GM23248 (cell line): ENCODE results near the gene ZNF747. TPM values are rescaled to one million over a fixed set of nuclear protein-coding genes. Genes with fewer than 3 reads are reported as not detected.

Experiments
- DNase-seq: peaks from one replicate; pipeline ENCODE4 v3.0.0-alpha.2; 2015
- H2AFZ ChIP-seq: fragments of 200-600 bp; sonication (generic); 2 replicates; pipeline ENCODE4 v1.6.1; 2016; ENCODE audit warnings: antibody characterized with exemption
- H3F3A ChIP-seq: fragments of 200-600 bp; sonication (generic); 2 replicates; pipeline ENCODE4 v1.6.1; 2016; ENCODE audit warnings: mild to moderate bottlenecking, antibody characterized with exemption, mixed run types; ENCODE audit not compliant: insufficient read depth
- H3K27ac ChIP-seq: fragments of 200-600 bp; sonication (generic); 2 replicates; pipeline ENCODE4 v1.5.1; 2016; ENCODE audit warnings: mild to moderate bottlenecking
- H3K27me3 ChIP-seq: fragments of 200-600 bp; sonication (generic); replicated peaks from 2 replicates; pipeline ENCODE4 v1.6.1; 2016; ENCODE audit warnings: mild to moderate bottlenecking; ENCODE audit not compliant: insufficient read depth
- H3K36me3 ChIP-seq: fragments of 200-600 bp; sonication (generic); 2 replicates; pipeline ENCODE4 v1.6.1; 2016; ENCODE audit warnings: low read depth, mild to moderate bottlenecking
- H3K4me1 ChIP-seq: fragments of 200-600 bp; sonication (generic); 2 replicates; pipeline ENCODE4 v1.6.1; 2016; ENCODE audit warnings: mild to moderate bottlenecking; ENCODE audit not compliant: insufficient read depth
- H3K4me2 ChIP-seq: fragments of 200-600 bp; sonication (generic); one replicate; pipeline ENCODE4 v1.6.1; 2016; ENCODE audit warnings: mild to moderate bottlenecking; ENCODE audit not compliant: unreplicated experiment
- H3K4me3 ChIP-seq: fragments of 200-600 bp; sonication (generic); 2 replicates; pipeline ENCODE4 v1.5.1; 2016; ENCODE audit warnings: mild to moderate bottlenecking
- H3K79me2 ChIP-seq: fragments of 200-600 bp; sonication (generic); 2 replicates; pipeline ENCODE4 v1.6.1; 2016; ENCODE audit warnings: mild to moderate bottlenecking; ENCODE audit not compliant: insufficient read depth
- H3K9ac ChIP-seq: fragments of 200-600 bp; sonication (generic); 2 replicates; pipeline ENCODE4 v1.6.1; 2016; ENCODE audit warnings: mild to moderate bottlenecking
- H3K9me2 ChIP-seq: fragments of 200-600 bp; sonication (generic); 2 replicates; pipeline ENCODE4 v1.6.1; 2016; ENCODE audit warnings: mixed run types, mild to moderate bottlenecking, moderate library complexity; ENCODE audit not compliant: insufficient read depth
- H3K9me3 ChIP-seq: fragments of 200-600 bp; sonication (generic); one replicate; pipeline ENCODE4 v1.6.1; 2017; ENCODE audit warnings: low read depth
- H4K20me1 ChIP-seq: fragments of 200-600 bp; sonication (generic); 2 replicates; pipeline ENCODE4 v1.6.0; 2016; ENCODE audit not compliant: insufficient read depth
- EZH2 ChIP-seq: fragments of 200-600 bp; sonication (generic); IDR thresholded peaks from 2 replicates; pipeline ENCODE4 v1.6.1; 2018; ENCODE audit warnings: antibody characterized with exemption, mild to moderate bottlenecking; ENCODE audit not compliant: insufficient read depth, poor library complexity, severe bottlenecking
- EZH2phosphoT487 ChIP-seq: fragments of 200-600 bp; sonication (generic); IDR thresholded peaks from 2 replicates; pipeline ENCODE4 v1.6.1; 2018; ENCODE audit warnings: antibody characterized with exemption, moderate library complexity, mild to moderate bottlenecking, low read depth; ENCODE audit not compliant: insufficient read depth
- WGBS, 2 experiments: methylation state at CpG; one replicate each; pipeline ENCODE4 v1.1.6; 2015 to 2017; ENCODE audit warnings: low lambda C conversion rate in 2 of 2, low coverage in 1 of 2; ENCODE audit errors: missing lambda C conversion rate in 2 of 2; 5-methylcytosine and 5-hydroxymethylcytosine counted together
- in situ Hi-C: fragments of 300-500 bp; cut with MboI; formaldehyde crosslinking; loops from 2 replicates; pipeline ENCODE4 v1.15.0; 2020
- polyA plus RNA-seq: library from polyadenylated mRNA; unstranded; fragments of >200 nt; fragmentation: Nextera tagmentation; extraction: Ambion mirVana; gene quantifications from 2 replicates; pipeline ENCODE4 v1.2.1, GENCODE V29; 2016
- total RNA-seq: library from RNA; depleted of rRNA; stranded (reverse); fragments of >200 nt; shearing (Covaris generic); gene quantifications from 2 replicates; pipeline ENCODE4 v1.2.3, GENCODE V29; 2014

Gene ZNF747
- total and polyA plus RNA-seq, 2 experiments from 2014 or later, result 5.4 to 15.7 TPM

DNA sequence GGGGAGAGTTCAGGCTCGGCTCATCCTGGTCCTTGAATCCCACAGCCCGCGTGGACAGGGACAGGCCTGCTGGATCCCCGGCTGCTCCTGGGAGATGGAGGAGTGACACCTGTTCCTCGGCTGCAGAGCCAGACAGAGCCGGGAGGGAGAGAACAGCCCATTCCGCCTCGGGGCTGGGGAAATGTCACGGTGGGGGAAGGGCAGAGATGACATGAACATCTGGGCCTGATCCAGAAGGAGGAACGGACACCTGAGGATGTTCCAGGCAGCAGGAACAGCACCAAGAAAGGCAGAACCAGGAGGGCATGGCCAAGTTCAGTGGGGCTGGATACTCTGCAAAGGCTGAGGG lies 21.4 kb upstream of the ZNF747 start:
- H2AFZ ChIP-seq, result no peak overlapping the region
- H3K9me2 ChIP-seq, result no peaks in the 10 kb centered on the region
- H3K27me3 ChIP-seq, result no peaks in the 10 kb centered on the region
- no peaks in the 10 kb centered on the region for H3K36me3 ChIP-seq
- in situ Hi-C loops, result no loop called here
- 78 to 81% methylated on average over 10 of the region's 10 CpGs for WGBS, 2 experiments
- no peaks in the 10 kb centered on the region for H3K4me1 ChIP-seq
- H3K79me2 ChIP-seq, result peaks cover 37% of the 10 kb centered on the region
- H3K4me2 ChIP-seq, result no peak overlapping the region
- no peaks in the 10 kb centered on the region for H4K20me1 ChIP-seq
- no peak for DNase-seq
- H3K9me3 ChIP-seq, result no peaks in the 10 kb centered on the region
- TF ChIP-seq EZH2 (no peak), EZH2phosphoT487 (no peak)
- no peak overlapping the region for H3K4me3 ChIP-seq
- H3F3A ChIP-seq, result no peaks in the 10 kb centered on the region
- H3K27ac ChIP-seq, result no peak overlapping the region
- H3K9ac ChIP-seq, result no peak overlapping the region

GRCh38 chr16:30555315-30556124 lies 20.9 kb upstream of the ZNF747 start:
- H3K27me3 ChIP-seq, result no peaks in the 10 kb centered on the region
- in situ Hi-C loops, result no loop called here
- H3K9me2 ChIP-seq, result no peaks in the 10 kb centered on the region

DNA sequence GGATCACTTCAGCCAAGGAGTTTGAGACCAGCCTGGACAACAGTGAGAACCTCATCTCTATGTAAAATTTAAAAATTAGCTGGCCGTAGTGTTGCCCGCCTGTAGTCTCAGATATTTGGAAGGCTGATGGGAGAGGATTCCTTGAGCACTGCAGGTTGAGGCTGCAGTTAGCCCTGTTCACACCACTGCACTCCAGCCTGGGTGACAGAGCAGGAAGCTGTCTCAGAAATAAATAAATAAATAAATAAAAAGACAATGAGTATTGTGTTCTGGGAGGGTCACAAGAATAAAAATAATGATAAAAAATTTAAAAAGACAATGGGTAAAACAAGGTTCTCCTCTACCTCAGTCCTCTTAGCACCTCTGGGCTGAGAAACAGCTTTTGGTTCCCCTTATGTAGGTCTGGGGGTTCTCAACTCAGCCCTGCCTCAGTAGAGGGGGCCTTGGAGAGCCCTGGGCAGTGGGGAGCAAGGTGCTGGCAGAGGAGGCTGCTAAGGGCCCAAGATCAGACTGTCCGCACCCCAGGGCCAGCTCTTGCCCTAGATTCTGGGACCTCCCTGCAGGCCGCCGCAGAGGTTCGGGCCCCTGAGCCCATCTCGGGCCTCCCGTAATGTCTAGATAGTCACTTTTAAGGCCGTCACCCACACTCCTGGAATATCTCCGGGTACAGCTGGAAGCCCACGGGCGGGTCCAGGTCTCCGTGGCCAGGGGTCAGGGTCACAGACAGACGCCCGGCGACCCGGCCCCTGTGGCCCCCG lies 20.1 kb upstream of the ZNF747 start:
- Histone ChIP-seq H2AFZ (no peak overlapping the region), H4K20me1 (no peaks in the 10 kb centered on the region), H3F3A (no peaks in the 10 kb centered on the region), H3K4me2 (no peak overlapping the region), H3K9me3 (no peaks in the 10 kb centered on the region), H3K27ac (no peak overlapping the region), H3K9me2 (no peaks in the 10 kb centered on the region), H3K4me3 (no peak overlapping the region), H3K79me2 (peaks cover 37% of the 10 kb centered on the region), H3K4me1 (no peaks in the 10 kb centered on the region), H3K9ac (no peak overlapping the region), H3K27me3 (no peaks in the 10 kb centered on the region), H3K36me3 (no peaks in the 10 kb centered on the region)
- in situ Hi-C loops, result no loop called here
- whole genome bisulfite sequencing, 2 experiments, result 96 to 99% methylated on average over 18 of the region's 18 CpGs
- no peak for DNase-seq
- no peak for TF ChIP-seq EZH2phosphoT487

More at GRCh38 chr16:30555315-30556124, 20.9 kb upstream of the ZNF747 start:
- Histone ChIP-seq H3K9me3 (no peaks in the 10 kb centered on the region), H4K20me1 (no peaks in the 10 kb centered on the region), H3F3A (no peaks in the 10 kb centered on the region), H3K36me3 (no peaks in the 10 kb centered on the region), H3K4me2 (no peak overlapping the region), H3K79me2 (peaks cover 37% of the 10 kb centered on the region), H3K27ac (no peak overlapping the region), H3K4me3 (no peak overlapping the region), H3K9ac (no peak overlapping the region), H2AFZ (no peak overlapping the region), H3K4me1 (no peaks in the 10 kb centered on the region)
- no peak for DNase-seq
- WGBS, 2 experiments, result 96 to 97% methylated on average over 54 to 69 of the region's 69 CpGs
- TF ChIP-seq EZH2, result no peak
- TF ChIP-seq EZH2phosphoT487, result no peak

DNA sequence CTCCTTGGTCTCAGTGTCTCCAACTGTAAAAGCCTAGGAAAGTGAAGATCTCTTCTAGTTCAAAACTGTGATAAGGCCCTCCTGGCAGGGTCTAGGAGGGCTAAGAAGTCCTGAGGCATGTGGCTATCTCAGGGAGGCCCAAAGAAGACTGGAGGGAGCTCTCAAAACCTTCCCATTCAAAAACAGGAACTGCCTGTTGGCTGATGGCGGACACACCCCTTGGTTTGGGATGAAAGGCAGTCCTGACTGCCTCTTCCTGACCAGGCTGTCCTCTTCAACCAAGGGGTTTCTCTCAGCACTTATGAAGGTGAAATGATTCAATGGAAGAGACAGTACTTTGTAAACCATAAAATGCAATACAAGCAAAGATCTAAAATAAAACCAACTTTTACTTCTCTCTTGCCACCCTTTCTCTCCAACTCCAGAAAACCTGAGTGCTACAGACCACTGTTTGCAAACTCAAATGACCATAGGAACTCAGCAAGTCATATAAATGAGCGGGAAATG lies 18.8 kb upstream of the ZNF747 start:
- Histone ChIP-seq H3F3A (no peaks in the 10 kb centered on the region), H3K27me3 (no peaks in the 10 kb centered on the region), H3K4me1 (no peaks in the 10 kb centered on the region), H2AFZ (no peak overlapping the region), H3K9me2 (no peaks in the 10 kb centered on the region), H3K27ac (no peak overlapping the region), H3K4me2 (no peak overlapping the region), H3K9ac (no peak overlapping the region), H3K4me3 (no peak overlapping the region), H3K79me2 (peaks cover 37% of the 10 kb centered on the region), H3K36me3 (no peaks in the 10 kb centered on the region), H4K20me1 (no peaks in the 10 kb centered on the region), H3K9me3 (no peaks in the 10 kb centered on the region)
- in situ Hi-C loops, result no loop called here
- WGBS, 2 experiments, result 95 to 100% methylated on average over 2 of the region's 2 CpGs
- no peak for TF ChIP-seq EZH2
- no peak for TF ChIP-seq EZH2phosphoT487
- DNase-seq, result no peak
